Omental fat pad (tissue), 4 donors: Measurements from ENCODE around the gene IL24. TPM values are rescaled to one million over a fixed set of nuclear protein-coding genes. Genes with fewer than 3 reads are reported as not detected.

Experiments
- ATAC-seq: fragments of 150-250 bp; one replicate; pipeline ENCODE4 v1.9.1; 2016; ENCODE audit warnings: mild to moderate bottlenecking, moderate library complexity; ENCODE audit not compliant: low FRiP score
- DNase-seq: peaks from one replicate; pipeline ENCODE4 v3.0.0-alpha.2; 2019; ENCODE audit warnings: low spot score
- total RNA-seq, 4 donors: library from RNA; depleted of rRNA; stranded (reverse); fragments of >200 nt; gene quantifications; one replicate each; pipeline ENCODE4 v1.1.0, GENCODE V29; 2016
- TF ChIP-seq, protein P1 (sequence below), 3 donors: fragments of 450-650 bp; IDR thresholded peaks; one replicate each; pipeline ENCODE4 v1.5.1; 2016 to 2017; ENCODE audit warnings: antibody characterized with exemption in 3 of 3, mild to moderate bottlenecking in 3 of 3, moderate library complexity in 2 of 3

Gene IL24
- total RNA-seq, 4 donors from 2014 or later = 5.1 to 65.1 TPM; not detected in 2

DNA sequence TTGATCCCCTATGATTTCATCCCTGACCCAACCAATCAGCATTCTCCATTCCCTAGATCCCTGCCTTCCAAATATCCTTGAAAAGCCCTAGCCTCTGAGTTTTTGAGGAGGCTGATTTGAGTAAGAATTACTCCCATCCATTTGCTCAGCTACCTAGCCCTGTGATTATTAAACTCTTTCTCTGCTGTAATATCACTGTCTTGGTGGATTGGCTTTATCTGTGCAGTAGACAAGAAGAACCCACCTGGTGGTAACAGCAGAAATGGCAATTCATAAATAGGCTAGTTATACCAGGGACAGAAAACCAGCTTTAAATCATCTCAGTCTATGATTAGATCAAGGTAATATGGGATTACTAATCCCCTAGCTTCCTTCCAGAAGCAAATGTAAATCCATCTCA is 18.8 kb upstream of the IL24 start:
- TF ChIP-seq, protein P1, sequence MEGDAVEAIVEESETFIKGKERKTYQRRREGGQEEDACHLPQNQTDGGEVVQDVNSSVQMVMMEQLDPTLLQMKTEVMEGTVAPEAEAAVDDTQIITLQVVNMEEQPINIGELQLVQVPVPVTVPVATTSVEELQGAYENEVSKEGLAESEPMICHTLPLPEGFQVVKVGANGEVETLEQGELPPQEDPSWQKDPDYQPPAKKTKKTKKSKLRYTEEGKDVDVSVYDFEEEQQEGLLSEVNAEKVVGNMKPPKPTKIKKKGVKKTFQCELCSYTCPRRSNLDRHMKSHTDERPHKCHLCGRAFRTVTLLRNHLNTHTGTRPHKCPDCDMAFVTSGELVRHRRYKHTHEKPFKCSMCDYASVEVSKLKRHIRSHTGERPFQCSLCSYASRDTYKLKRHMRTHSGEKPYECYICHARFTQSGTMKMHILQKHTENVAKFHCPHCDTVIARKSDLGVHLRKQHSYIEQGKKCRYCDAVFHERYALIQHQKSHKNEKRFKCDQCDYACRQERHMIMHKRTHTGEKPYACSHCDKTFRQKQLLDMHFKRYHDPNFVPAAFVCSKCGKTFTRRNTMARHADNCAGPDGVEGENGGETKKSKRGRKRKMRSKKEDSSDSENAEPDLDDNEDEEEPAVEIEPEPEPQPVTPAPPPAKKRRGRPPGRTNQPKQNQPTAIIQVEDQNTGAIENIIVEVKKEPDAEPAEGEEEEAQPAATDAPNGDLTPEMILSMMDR (IDR thresholded peaks at IDR 0.05) = no peak

DNA sequence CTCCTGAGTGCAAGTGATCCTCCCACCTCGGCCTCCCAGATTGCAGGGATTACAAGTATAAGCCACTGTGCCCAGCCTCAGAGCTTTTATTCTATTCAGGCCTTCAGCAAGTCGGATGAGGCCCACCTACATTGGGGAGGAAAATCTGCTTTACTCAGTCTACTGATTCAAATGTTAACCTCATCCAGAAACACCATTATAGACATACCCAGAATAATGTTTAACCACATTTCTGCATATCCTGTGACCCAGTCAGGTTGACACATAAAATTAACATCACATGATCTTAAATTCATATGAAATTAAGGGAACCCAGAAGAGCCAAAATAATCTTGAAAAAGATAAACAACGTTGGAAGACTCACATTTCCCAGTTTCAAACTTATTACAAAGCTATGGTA is 16.9 kb upstream of the IL24 start:
- ATAC-seq = no peak
- no peak for DNase-seq
- TF ChIP-seq, protein P1 (IDR thresholded peaks at IDR 0.05) = no peak

More for the DNA sequence above, 18.8 kb upstream of the IL24 start:
- ATAC-seq = no peak
- no peak for DNase-seq

DNA sequence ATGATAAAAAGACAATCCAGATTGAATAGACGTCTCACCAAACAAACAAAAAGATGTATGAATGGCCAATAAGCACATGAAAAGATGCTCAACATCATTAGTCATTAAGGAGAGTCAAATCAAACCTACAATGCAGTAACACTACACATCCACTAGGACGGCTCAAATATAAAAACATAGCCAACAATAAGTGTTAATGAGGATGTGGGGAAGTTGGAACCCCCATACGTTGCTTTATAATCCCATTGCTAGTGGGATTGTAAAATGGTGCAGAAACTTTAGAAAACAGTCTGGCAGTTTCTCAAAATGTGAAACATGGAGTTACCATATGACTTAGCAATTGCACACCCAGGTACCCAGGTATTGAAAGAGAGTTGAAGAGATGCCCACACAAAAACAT is 14.7 kb upstream of the IL24 start:
- ATAC-seq (no peak), DNase-seq (no peak)
- TF ChIP-seq, protein P1 (IDR thresholded peaks at IDR 0.05) = no peak

DNA sequence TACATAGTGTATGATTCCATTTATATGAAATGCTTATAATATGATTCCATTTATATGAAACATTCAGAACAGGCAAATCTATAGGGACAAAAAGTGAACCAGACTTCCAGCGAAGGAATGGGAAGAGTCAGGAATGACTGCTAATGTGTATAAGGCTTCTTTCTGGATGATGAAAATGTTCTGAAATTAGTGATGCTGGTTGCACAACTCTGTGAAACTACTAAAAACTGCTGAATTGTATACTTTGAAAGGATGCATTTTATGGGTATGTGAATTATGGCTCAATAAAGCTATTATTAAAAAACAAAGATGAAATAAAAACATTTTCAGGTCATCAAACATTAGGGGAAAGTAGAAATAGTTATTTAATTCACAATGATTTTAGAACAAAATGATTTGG is 14.1 kb upstream of the IL24 start:
- DNase-seq (no peak), ATAC-seq (no peak)
- TF ChIP-seq, protein P1 (IDR thresholded peaks at IDR 0.05) = no peak

DNA sequence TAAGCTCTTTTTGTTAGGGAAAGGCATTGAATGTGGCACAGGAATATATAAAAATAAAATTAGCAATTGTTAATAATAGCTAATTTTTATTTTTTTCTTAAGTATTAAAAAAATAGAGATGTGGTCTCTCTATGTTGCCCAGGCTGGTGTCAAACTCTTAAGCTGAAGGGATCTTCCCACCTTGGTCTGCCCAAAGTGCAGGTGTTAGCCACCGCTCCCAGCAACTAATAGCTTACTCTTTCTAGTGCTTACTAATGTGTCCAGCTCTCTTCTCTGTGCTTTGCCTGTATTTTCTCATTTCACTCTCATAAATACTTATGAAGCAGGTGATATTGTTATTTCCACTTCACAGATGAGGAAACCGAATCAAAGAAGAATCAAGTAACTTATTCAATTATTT is 13.4 kb upstream of the IL24 start:
- TF ChIP-seq, protein P1 (IDR thresholded peaks at IDR 0.05) = no peak
- no peak for DNase-seq
- ATAC-seq = no peak

DNA sequence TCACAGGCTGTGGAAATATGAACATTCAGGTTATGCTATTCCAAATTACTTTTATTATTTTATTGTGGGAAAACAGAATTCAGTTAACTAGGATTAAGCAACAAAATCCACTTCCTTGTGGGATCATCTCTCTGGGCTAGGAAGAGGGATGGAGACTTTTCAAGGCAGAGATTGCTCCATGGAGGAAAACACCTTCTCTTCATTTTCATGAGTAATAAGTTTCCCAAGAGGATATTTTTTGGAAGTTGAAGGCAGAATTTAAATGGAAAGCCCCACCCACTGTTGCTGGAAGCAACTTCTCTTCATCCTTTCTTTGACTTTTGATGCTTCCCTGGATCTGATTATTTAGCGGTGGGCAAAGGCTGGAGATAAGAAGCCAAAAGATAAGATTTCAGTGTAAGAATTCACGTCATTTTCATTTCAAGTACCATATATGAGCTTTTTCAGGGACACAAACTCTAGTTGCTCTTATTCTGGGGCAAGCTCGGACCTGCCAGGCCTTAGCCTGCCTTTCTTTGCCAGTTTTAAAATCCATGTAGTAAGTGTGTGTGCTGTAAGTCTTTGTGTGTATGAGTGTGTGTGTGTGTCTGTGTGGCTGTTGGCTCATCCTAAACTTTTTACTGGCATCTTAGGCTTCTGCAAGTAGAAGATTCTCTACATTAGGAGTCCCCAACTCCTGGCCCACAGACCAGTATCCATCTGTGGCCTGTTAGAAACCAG is 11.7 kb upstream of the IL24 start:
- DNase-seq (no peak), ATAC-seq (peak; percentile 57)
- TF ChIP-seq, protein P1 (IDR thresholded peaks at IDR 0.05) = no peak

DNA sequence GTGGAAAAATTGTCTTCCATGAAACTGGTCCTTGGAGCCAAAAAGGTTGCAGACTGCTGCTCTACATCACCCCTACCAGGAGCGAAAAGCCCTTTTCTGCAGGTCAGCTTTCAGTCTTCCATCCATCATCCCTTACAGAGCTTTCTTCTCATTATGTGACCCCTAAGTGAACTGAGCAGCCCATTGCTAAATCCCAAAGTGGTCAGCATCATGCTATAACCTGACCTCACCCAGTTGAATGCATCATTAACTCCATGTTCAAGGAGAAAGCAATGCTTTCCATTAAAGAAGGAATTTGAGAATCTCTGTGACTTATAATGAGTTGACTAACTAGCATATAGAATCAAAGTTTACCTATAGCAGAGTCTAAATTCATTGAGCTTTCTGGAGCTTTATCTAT is 10.4 kb upstream of the IL24 start:
- DNase-seq = no peak

More for the DNA sequence above, 10.4 kb upstream of the IL24 start:
- TF ChIP-seq, protein P1 (IDR thresholded peaks at IDR 0.05) = no peak
- no peak for ATAC-seq
